GM15510 (cell line): Measurements from ENCODE around the gene CEP70.

ENCODE experiments used
- POLR2A ChIP-seq: IDR thresholded peaks from 3 replicates; pipeline ENCODE4 v1.6.1; 2011; ENCODE audit warnings: borderline replicate concordance; ENCODE audit not compliant: insufficient read length; ENCODE audit errors: extremely low read depth

The CEP70 gene

DNA sequence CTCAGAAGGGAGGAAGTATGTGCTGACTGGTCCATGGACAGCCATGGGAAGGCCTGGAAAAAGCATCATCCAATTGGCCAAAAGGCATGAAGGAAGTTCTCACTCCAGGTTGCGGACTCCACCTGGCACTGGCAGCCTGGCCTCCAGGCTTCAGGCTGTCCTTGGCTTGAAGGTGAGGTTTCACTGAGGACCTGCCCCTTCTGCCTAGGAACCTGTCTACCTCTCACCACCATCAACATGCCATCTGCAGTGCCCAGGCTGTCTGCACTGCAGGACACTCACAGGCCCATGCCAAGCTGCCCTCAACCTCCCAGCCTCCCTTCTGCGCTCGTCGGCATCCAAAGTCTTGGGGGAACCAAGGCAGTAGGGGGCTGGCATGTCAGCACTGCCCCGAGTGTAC, 51.1 kb downstream of the CEP70 start:
- TF ChIP-seq POLR2A, result no peak

DNA sequence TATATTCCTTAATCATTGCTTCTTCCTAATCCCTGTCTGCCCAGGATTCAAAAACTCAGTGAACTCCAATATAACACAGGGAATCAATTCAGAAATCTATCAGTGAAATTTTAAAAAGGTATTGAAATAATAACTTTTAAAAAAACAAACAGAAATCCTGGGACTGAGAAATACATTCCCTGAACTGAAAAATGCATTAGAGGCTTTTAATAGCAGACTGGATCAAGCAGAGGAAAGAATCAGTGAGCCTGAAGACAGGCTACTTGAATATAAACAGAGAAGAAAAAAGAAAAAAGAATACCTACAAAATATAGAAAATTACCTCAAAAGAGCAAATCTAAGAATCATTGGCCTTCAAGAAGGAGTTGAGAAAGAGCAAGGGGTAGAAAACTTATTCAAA, 54.7 kb downstream of the CEP70 start:
- TF ChIP-seq POLR2A, result no peak

DNA sequence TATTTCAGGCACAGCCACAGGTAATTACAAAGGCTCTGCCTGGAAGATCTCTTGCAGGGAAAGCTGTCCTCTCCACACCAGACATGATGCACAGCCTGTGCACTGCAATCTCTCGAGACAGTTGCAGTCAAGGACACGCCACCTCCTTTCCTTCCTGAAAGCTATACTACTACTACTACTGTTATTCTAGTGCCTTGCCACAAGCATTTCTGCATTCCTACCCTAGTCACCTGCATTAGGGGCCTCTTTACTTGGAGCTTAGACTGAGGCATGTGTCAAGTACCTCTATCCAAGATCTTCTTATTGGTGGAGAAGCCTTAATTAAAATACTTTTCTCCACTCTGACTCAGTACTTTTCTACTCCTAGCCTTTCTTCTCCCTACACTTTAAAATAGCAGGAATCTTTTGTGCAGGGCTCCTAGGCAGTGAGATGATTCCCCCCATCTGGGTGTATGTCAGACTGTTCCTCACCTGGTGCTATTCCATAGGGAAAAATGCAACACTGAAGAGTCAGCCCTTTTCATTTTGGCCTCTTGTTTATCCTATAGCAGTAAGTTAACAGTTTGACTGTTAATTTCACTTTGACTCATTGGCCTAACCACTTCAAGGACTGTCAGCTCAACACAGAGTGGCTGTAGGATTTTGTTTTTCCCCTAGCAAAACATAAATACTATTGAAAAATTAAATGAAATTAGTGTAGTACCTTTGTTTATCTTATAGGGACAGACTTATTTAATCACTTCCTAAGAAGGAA, 80.8 kb downstream of the CEP70 start:
- TF ChIP-seq POLR2A, result no peak

DNA sequence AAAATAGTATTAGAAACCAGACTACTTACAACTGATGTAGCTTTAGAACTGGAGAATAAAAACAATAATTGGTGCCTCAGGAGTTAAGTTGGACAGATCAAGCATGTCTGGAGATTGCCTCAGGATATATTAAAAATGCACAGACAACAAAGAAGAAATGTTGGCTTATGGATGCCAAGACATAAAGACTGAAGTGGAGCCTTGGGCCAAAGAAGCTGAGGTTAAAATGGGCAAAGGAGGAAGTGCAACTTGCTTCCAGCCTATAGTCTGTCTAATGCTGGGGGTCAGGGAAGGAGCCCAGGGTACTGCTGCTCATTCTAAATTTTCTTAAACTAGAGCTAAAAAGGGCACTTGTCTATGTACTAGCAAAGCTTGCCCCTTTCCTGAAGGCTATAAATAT, 82.1 kb downstream of the CEP70 start:
- TF ChIP-seq POLR2A, result no peak

DNA sequence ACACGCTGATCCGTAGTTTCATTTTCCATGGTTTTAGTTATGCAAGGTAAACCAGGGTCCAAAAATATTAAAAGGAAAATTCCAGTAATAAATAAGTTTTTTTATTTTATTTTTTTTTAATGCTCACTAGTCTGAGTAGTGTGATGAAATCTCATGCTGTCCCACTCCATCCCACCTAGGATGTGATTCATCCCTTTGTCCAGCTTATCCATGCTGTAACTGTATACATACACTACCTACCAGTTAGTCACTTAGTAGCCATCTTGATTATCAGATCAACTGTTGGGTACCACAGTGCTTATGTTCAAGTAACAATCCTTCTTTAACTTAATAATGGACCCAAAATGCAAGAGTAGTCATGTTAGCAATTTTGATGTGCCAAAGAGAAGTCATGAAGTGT, 84.5 kb downstream of the CEP70 start:
- TF ChIP-seq POLR2A, result no peak

DNA sequence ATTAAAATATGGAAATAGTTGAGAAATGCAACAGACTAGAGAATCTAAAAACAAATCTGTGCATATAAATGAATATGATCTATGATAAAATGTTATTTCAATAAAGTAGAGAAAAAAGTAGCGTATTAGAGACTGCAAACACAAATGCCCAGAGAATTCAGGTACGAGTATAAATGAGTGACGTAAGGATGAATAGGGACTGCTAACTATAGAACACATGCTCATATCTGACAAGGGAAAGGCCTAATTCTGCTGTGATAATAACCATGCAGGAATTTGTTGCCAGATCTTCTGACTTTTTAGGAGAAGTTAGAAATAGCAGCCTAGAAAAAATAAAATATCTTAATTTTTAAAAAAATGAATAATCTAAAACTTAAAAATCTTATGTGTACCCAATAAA, 86.5 kb downstream of the CEP70 start:
- no peak for TF ChIP-seq POLR2A

DNA sequence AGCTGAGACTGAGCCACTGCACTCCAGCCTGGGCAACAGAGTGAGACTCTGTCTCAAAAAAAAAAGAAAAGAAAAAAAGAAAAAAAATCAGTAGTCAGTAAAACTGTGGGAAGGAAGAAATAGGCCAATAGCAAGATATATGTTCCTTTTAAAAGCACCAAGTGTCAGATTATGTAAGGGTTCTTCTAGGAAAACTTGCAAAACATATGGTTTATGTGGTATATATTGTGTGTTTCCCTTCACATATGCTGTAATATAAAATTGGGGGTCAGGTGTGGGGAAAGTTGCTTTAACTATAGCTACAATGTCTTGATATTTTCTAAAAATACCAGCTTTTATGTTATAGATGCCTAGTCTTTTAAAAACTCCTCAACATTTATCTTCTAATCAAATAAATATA, 95.1 kb downstream of the CEP70 start:
- no peak for TF ChIP-seq POLR2A

DNA sequence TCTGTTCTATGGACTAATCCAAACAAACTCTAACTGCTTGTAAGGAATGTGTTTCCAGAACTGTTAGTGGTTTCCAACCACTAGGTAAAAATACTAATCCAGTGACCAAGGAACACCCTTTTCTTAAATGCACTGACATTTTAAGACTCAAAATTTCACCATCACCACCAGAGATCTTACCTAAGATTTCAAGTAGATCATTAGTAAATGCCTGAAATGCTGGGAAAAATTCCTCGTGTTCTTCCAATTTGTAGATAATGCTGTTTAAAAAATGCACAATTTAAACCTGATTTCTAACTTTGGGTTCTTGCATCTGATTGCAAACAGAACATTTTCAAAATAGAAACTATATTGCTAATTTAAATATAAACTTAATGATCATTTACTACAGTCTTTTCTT, 96.2 kb downstream of the CEP70 start:
- no peak for TF ChIP-seq POLR2A

DNA sequence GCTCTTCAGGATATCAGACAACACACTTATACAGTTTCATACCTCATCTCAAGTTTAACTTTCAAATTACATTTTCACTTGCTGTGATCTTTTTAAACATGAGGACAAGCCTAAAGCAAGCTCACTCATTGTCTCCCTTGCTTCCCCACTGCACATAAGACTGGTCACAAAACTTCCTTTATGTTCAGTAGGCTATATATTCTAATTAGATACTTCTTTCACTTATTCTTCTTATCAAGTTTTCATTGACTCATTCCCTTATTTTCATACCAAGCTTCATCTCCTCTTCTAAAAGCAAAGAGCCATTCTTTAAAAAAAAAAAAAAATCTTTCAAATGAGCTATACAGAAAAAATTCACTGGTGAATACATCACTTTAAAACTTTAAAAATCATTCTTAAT, 97.0 kb downstream of the CEP70 start:
- TF ChIP-seq POLR2A, result no peak

DNA sequence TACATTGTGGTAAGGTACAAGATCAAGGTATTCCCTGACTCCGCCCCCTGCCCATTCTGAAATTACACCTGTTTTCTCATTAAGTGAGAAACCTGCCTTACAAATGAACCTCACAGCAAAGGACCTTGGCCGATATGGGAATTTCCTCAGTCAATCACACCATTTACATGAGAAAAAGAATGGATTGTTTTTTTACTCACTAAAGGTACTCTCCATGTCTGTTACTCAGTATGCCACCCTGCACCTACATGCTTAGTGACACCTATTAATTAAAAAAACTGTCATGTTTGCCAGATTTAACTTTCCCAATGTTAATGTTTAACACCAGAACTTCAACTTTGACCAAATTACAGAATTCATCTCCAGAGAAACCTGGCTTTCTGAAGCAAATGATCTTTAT, 97.6 kb downstream of the CEP70 start:
- no peak for TF ChIP-seq POLR2A

DNA sequence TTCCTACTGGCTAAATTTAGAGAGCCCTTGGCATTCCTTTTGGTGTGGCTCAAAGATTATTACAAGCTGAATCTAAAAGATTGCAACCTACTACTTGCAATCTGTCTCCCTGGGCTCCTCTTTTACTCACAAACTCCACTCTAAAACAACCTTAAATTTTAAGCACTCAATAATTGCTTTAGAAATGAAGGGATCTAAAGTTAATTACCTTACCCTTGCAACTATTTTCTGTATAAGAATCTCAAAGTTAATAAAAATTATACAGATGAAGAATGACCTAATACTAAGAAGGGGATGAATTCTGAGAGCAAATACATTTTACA, 99.5 kb downstream of the CEP70 start:
- TF ChIP-seq POLR2A, result no peak

DNA sequence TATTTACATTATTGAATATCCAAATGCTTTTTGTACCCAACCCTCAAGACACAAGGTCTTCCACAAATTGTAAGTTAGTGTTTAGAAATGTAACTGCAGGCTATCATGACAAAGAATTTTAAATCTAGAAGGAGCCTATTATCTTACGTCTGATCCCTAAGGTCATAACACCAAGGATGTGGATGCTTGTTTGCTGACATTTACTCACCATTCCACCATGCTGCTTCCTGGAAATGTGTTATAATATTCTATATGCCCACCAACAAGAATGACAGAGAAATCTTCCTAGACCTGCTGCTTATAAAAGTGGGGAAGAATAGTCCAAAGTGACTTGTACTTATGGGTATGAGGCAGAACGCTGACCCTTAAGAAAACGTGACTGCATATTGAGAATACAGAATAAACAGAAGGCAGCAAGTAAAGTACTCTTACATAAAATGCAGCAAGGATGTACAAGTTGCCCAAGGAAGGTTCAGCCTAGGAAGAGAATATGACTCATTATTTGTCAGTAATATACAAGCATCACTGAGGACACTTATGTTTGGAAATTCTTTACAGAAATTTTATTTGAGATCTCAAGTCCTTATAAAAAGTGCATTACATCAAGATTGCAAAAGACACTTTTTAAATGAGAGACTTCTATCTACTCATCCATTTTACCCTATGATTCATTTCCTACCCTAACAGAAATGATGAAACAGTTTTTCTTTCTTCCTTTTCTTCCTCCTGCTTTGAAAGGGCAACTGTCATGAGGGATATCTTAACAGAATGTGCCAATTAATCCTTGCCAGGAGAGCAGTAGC, 100.1 kb downstream of the CEP70 start:
- TF ChIP-seq POLR2A, result no peak

DNA sequence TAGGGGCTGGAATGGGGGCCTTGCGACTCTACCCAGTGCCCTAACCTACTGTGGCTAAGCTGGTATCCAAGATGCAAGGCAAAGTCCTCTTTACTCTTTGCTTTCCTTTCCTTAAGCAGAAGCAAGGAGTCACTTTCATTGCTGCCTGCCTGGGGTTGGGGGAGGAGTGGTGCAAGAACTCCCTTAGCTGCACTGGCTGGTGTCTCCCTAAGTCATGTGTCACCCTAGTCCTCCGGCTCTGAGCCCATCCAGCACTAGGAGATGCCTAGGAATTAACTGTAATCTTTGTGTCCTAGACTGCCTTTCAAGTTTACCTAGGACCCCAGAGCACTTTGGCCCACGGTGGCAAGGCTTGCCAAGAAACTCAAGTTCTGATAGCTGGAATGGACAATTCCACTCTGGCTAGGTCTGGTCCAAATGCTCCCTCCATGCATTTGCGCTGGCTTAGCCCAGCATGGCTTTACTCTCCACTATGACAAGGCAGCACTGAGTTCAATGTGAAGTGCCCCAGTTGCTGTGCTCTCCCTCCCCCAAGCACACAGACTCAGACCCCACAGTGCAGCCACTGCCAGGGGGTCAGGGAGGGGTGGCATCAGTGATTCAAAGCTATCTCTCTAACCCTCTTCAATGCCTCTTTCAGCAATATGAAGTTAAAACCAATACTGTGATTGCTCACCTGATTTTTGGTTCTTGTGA, 100.9 kb downstream of the CEP70 start:
- no peak for TF ChIP-seq POLR2A

DNA sequence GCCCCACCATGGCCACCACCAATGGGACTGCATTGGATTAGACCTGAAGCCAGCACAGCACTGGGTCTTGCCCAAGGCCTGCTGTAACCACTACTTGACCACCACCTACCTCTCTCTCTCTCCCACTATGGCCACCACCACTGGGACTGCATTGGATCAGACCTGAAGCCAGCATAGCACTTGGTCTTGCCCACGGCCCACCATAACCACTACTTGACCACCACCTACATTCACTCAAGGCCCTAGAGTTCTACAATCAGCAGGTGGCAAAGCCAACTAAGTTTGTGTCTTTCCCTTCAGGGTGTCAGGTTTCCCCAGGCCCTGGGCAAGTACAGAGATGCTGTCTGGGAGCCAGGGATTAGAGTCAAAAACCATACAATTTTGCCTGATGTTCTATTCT, 102.1 kb downstream of the CEP70 start:
- no peak for TF ChIP-seq POLR2A

DNA sequence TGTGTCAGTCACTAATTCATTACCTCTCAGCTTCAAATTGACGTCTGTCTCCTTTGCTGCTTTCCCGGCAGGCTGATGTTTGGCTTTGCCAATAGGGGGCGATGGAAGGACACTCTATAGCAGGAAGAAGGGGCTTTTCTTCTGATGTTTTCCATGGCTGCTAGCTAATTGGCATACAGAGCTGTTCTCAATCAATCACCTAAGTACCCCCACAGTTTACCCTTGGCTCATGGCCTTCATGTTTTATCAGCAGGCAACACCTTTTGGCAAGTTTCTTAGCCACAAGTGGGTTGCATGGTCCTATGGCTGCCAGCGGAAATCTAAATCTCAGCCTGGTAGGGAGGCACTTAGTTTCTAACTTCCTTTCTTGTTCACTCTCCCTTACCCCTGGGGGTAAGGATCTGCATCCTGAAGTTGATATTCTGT, 114.6 kb downstream of the CEP70 start:
- TF ChIP-seq POLR2A, result no peak

DNA sequence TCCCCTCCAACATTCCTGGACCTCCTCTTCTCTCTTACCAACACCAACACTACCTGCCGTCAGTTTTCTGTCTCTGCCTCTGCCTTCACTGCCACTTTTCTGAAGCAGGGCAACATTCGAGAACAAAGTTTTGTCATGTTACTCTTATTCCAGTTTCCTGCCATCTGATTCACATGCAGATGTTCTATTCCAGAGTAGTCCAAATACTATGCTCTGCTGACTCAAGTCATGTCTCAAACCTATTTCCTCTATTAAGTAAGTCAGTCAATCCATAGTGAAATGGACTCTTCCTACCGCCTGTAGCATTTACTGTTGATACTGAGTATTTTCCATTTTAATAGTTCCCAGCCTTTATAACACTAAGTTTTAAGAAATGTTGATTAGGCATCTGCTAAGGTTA, 116.3 kb downstream of the CEP70 start:
- no peak for TF ChIP-seq POLR2A
